AG04449 (cell line): ENCODE measurements around the gene TAS2R50.

Source experiments
- CTCF ChIA-PET: fragments of 350-600 bp; formaldehyde crosslinking; extraction: SDS; loops from one replicate; lab custom pipeline; 2021; ENCODE audit warnings: antibody characterized with exemption; lab: Yijun Ruan, JAX
- POLR2A ChIA-PET: fragments of 400-600, 350-600 bp; formaldehyde crosslinking; extraction: SDS; loops from one replicate; lab custom pipeline; 2020; ENCODE audit warnings: antibody characterized with exemption, inconsistent platforms; lab: Yijun Ruan, JAX
- DNase-seq: peaks from one replicate; pipeline ENCODE4 v3.0.0-alpha.2; 2010; ENCODE audit warnings: low read depth, low spot score
- H3K4me3 ChIP-seq: 2 replicates; pipeline ENCODE4 v1.5.1; 2011; ENCODE audit warnings: low read depth, mild to moderate bottlenecking, control low read depth, low read length
- TF ChIP-seq, protein P1 (sequence below): IDR thresholded peaks from one replicate; pipeline ENCODE4 v1.5.1; 2011; ENCODE audit warnings: mild to moderate bottlenecking, moderate library complexity, low read length, control low read depth, inconsistent platforms; ENCODE audit not compliant: insufficient read depth; ENCODE audit errors: missing control alignments

TAS2R50 gene

DNA sequence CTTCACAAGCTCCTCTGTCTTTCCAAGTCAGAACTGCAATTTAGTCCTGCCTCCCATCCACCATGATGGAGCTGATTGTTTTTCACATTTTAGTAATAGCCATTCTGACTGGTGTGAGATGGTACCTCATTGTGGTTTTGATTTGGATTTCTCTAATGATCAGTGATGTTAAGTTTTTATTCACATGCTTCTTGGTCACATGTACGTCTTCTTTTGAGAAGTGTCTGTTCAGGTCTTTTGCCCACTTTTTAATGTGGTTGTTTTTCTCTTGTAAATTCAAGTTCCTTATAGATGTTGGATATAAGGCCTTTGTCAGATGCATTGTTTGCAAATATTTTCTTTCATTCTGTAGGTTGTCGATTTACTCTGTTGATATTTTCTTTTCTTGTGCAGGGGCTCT lies 43.5 kb downstream of the TAS2R50 start:
- TF ChIP-seq, protein P1, sequence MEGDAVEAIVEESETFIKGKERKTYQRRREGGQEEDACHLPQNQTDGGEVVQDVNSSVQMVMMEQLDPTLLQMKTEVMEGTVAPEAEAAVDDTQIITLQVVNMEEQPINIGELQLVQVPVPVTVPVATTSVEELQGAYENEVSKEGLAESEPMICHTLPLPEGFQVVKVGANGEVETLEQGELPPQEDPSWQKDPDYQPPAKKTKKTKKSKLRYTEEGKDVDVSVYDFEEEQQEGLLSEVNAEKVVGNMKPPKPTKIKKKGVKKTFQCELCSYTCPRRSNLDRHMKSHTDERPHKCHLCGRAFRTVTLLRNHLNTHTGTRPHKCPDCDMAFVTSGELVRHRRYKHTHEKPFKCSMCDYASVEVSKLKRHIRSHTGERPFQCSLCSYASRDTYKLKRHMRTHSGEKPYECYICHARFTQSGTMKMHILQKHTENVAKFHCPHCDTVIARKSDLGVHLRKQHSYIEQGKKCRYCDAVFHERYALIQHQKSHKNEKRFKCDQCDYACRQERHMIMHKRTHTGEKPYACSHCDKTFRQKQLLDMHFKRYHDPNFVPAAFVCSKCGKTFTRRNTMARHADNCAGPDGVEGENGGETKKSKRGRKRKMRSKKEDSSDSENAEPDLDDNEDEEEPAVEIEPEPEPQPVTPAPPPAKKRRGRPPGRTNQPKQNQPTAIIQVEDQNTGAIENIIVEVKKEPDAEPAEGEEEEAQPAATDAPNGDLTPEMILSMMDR, result no peak
- no peak overlapping the region for H3K4me3 ChIP-seq
- DNase-seq, result no peak
- ChIA-PET POLR2A (no interaction called here), CTCF (interaction anchor here (0.9 kb wide), 1 partner anchor 11 kb away, joined by 3 read pairs; no protein-coding TSS in a partner anchor)

DNA sequence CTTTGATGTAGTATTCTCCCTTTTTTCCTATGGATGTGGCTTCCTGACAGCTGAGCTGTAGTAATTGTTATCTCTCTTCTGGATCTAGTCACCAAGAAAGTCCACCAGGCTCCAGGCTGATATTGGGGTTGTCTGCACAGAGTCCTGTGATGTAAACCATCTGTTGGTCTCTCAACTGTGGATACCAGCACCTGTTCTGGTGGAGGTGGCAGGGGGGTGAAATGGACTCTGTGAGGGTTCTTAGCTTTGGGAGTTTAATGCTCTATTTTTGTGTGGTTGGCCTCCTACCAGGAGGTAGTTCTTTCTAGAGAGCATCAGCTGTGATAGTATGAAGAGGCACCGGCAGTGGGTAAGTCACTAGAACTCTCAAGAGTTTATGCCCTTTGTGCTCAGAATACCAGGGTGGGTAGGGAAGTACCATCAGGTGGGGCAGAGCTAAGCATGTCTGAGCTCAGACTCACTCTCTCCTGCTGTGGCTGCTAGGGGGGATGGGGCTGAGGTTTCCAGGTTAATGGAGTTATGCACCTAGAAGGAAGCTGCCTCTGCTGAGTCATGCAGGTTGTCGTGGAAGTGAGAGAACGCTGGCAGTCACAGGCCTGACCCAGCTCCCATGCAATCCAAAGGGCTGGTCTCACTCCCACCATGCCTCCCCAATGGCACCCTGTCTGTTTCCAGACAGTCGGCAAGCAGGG lies 44.6 kb downstream of the TAS2R50 start:
- CTCF ChIA-PET, result interaction anchor here (0.9 kb wide), 1 partner anchor 12 kb away, joined by 3 read pairs; no protein-coding TSS in a partner anchor
- TF ChIP-seq, protein P1, result no peak
- no peak for DNase-seq
- POLR2A ChIA-PET, result no interaction called here
- H3K4me3 ChIP-seq, result no peak overlapping the region

DNA sequence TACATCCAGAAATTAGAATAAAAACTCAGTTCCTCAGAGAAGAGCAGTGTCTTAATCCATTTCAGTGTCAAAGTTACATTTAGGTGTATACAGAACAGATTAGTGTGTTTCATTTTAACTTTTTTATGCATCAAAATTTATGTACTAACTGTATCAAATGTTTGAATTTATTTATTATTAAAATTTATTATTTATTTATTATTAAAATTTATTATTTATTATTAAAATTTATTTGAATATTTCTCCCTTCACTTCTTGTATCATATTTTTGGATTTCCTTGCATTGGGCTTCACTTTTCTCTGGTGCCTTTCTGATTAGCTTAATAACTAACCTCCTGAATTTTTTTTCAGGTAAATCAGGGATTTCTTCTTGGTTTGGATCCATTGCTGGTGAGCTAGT lies 45.3 kb downstream of the TAS2R50 start:
- POLR2A ChIA-PET, result no interaction called here
- H3K4me3 ChIP-seq, result no peak overlapping the region
- CTCF ChIA-PET, result interaction anchor here (0.6 kb wide), 1 partner anchor 1247 kb away, joined by 3 read pairs; no protein-coding TSS in a partner anchor
- no peak for DNase-seq
- TF ChIP-seq, protein P1, result no peak

DNA sequence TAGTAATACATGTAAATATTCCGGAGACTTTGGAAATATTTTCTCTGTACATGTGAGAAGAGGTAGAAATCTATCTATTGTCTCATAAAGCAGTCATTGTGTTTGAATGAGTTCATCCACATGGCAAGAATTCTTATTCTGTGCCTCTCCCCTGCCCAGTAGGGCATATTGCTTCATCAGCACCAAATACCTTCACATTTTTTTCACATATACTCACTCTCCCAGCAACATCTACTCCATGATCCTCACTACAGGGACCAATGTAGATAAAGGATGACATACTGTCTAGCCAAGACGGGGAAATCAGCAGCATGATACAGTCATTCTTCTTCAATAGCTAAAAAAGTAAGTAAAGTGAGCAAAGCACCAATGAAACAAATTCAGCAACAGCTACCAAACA lies 46.3 kb downstream of the TAS2R50 start:
- TF ChIP-seq, protein P1, result no peak
- POLR2A ChIA-PET, result no interaction called here
- CTCF ChIA-PET, result no interaction called here
- peak; percentile 70 for DNase-seq
- no peak overlapping the region for H3K4me3 ChIP-seq

- ChIA-PET CTCF (no interaction called here), POLR2A (no interaction called here)
- no peak for DNase-seq
- TF ChIP-seq, protein P1, result no peak
- no peak within 1 kb of the TSS for H3K4me3 ChIP-seq
Measured at GRCh38 chr12:10939163-10939562, 47.5 kb downstream of the TAS2R50 start, which contains the start of gene TAS2R14. TAS2R14 (minus strand) TSS chr12:10939263; CDS start chr12:10939207, 56 bp downstream.

GRCh38 chr12:10936506-10936905 lies 50.2 kb downstream of the TAS2R50 start:
- TF ChIP-seq, protein P1, result no peak
- ChIA-PET POLR2A (no interaction called here), CTCF (no interaction called here)
- H3K4me3 ChIP-seq, result no peak overlapping the region
- no peak for DNase-seq
